ENCODE results near the gene LCN10. TPM values are rescaled to one million over a fixed set of nuclear protein-coding genes. Genes with fewer than 3 reads are reported as not detected.
A peak's percentile ranks its signal among the peaks of the same experiment; 100 is the strongest.
"Not testable (repeated sequence)": the region's sequence is repeated elsewhere in the genome, so short reads cannot be mapped to it uniquely, and the experiment has no call there.

Gene LCN10
- total RNA-seq: not detected in 2 replicates
- not detected for polyA plus RNA-seq (2012)

- DNase-seq (ENCODE audit: low read depth): peak; percentile 37
Measured at GRCh38 chr9:136742591-136743391, at the start of gene LCN10. TSS of gene LCN10 (minus strand) at chr9:136742940. CDS start at chr9:136742903, 37 bp downstream.

DNA sequence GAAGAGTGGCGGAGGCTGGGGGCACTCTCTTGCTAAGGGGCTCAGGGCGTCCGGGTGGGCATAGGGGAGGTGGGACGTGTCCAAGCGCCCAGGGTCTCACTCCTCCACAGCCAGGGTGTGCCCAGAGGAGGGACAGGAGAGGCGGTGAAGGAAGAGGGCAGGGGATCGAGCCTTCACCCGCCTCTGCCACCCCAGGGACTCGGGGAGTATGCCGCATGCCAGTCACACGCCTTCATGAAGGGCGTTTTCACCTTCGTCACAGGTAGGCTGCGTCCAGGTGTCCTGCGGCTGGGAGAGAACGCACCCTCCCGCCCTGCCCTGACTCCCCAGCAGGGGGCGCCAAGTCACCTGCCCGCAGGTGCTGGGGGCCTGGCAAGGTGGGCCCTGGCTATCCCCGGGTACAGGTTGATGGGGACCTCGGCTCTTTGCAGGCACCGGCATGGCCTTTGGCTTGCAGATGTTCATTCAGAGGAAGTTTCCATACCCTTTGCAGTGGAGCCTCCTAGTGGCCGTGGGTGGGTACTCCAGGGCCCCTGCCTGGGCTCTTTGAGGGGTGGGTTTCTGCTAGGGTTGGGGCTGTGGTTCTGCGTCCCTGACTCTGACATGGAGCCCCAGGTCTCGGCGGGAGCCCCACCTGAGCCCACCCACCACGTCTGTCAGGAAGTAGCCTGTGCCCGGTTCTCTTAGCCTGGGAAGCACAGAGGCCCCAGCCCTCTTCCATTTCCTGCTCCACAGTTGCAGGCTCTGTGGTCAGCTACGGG lies 49.0 kb upstream of the LCN10 start:
- DNase-seq (ENCODE audit: low read depth): no peak

GRCh38 chr9:136790640-136791515 lies 48.1 kb upstream of the LCN10 start, which contains the start of gene TMEM141:
TSS of gene TMEM141 (plus strand) at chr9:136791344. CDS start at chr9:136791371, 27 bp downstream.
- DNase-seq (ENCODE audit: low read depth): peak; percentile 99

- no peak for DNase-seq (ENCODE audit: low read depth)
Measured at GRCh38 chr9:136789523-136789937, 46.8 kb upstream of the LCN10 start.

- not testable (repeated sequence) for DNase-seq (ENCODE audit: low read depth)
Measured at GRCh38 chr9:136788644-136789522, 46.1 kb upstream of the LCN10 start.

- peak; percentile 75 for DNase-seq (ENCODE audit: low read depth)
Measured at GRCh38 chr9:136787690-136788400, 45.1 kb upstream of the LCN10 start.

- DNase-seq (ENCODE audit: low read depth): not testable (repeated sequence)
Measured at GRCh38 chr9:136786983-136787382, 44.2 kb upstream of the LCN10 start.

DNA sequence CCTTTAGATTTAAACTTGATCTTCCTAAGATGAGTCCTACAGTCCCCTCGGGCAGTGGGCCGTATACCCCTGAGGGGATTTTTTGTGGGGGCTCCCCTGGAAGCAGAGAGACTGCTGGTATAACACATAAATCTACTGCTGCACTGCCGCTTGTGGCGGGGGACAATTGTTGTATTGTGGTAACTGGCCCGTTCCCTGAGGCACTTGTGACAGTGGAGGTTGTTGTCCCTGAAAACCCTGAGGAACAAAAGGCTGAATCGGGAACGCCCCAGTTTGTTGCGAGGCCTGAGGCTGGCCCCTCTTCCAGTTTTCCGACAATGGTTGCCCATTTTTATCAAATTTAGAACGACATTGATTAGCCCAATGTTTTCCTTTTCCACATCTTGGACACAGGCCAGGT lies 43.7 kb upstream of the LCN10 start:
- DNase-seq (ENCODE audit: low read depth): no peak

DNA sequence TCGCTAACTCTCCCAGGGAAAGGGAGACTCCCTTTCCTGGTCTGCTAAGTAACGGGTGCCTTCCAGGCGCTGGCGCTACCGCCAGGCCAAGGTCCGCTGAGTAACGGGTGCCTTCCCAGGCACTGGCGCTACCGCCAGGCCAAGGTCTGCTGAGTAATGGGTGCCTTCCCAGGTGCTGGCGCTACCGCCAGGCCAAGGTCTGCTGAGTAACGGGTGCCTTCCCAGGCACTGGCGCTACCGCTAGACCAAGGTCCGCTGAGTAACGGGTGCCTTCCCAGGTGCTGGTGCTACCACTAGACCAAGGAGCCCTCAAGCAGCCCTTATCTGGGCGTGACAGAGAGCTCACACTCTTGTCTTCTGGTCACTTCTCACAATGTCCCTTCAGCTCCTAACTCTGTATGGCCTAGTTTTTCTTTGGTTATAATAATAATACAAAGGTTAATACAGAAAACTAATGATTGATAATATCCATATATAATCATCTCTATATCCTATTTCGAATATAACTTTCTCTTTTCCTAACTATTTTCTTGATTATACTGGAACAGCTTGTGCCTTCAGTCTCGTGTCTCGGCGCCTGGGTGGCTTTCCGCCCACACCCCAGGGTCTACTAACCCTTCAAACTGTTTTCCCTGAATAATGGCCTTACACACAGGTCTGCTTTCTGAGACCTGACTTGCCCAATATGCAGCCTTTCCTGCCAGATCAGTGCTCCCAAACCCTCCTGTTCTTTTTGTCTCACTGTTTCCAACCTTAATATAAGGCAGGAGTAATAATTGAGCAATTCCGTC lies 43.0 kb upstream of the LCN10 start:
- DNase-seq (ENCODE audit: low read depth): not testable (repeated sequence)

- no peak for DNase-seq (ENCODE audit: low read depth)
Measured at GRCh38 chr9:136784997-136785361, 42.2 kb upstream of the LCN10 start.

- DNase-seq (ENCODE audit: low read depth): no peak
Measured at GRCh38 chr9:136784249-136784996, 41.7 kb upstream of the LCN10 start.

DNA sequence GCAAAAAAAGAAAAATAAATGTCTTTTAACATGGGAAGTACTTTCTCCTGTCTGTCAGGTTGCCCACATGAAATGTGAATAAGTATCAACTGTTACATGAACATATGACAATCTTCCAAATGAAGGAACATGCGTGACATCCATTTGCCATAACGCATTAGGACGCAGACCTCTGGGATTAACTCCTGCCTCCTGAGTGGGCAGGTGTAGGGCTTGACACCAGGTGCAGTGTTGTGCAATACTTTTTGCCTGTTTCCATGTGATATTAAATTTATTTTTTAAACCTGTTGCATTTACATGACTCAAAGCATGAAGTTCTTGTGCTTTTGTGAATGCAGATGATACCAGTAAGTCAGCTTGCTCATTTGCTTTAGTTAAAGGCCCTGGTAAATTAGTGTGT lies 39.7 kb upstream of the LCN10 start:
- DNase-seq (ENCODE audit: low read depth): no peak

DNA sequence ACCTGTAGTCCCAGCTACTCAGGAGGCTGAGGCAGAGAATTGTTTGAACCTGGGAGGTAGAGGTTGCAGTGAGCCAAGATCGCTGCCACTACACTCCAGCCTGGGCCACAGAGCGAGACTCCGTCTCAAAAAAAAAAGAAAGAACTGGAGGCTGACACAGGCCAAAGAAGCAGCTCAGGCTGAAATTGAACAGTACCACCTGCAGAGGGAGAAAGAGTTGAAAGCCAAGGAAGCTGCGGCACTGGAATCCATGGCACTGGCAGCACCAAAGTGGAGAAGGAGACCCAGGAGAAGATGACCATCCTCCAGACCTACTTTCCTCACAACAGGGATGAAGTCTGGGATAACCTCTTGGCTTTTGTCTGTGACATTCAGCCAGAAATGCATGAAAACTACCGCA lies 37.1 kb upstream of the LCN10 start:
- DNase-seq (ENCODE audit: low read depth): no peak

- no peak for DNase-seq (ENCODE audit: low read depth)
Measured at GRCh38 chr9:136777359-136777758, 34.6 kb upstream of the LCN10 start.

- DNase-seq (ENCODE audit: low read depth): no peak
Measured at GRCh38 chr9:136776947-136777346, 34.2 kb upstream of the LCN10 start.

- DNase-seq (ENCODE audit: low read depth): no peak
Measured at GRCh38 chr9:136775191-136775590, 32.5 kb upstream of the LCN10 start.

- DNase-seq (ENCODE audit: low read depth): no peak
Measured at GRCh38 chr9:136774416-136775045, 31.8 kb upstream of the LCN10 start.

All from myocyte (in vitro differentiated cells).